Measurements from ENCODE around the gene SPTLC3.

SPTLC3 gene

DNA sequence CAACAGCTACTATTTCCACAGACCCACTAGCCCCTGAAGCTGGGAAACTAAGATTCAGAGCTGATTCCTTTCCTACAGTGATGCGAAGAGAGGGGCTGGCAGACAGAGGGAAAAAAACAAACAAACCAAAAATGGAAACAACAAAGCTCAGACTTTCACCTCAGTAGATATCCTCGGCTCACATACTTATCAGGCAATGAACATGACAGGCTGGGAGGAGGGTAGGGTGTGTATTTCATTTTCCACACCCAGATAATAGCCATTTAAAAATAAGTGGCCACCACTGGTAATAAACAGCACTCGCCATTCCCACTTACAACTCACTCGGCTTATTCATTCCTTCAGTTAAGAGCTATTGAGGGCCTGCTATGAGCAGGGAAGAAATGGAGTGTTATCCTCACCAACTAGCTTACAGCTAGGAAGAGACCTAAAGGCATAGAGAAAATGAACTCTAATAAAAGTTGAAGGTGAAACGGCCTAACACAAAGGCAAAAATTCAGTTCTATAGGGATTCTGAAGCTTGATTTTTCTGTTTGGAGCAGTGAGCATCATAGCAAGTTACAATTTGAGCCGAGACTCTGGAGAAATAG, 32.0 kb upstream of the SPTLC3 start:
- DNase-seq: no peak
- H3K9ac ChIP-seq (ENCODE audit: low read length): no peak overlapping the region

DNA sequence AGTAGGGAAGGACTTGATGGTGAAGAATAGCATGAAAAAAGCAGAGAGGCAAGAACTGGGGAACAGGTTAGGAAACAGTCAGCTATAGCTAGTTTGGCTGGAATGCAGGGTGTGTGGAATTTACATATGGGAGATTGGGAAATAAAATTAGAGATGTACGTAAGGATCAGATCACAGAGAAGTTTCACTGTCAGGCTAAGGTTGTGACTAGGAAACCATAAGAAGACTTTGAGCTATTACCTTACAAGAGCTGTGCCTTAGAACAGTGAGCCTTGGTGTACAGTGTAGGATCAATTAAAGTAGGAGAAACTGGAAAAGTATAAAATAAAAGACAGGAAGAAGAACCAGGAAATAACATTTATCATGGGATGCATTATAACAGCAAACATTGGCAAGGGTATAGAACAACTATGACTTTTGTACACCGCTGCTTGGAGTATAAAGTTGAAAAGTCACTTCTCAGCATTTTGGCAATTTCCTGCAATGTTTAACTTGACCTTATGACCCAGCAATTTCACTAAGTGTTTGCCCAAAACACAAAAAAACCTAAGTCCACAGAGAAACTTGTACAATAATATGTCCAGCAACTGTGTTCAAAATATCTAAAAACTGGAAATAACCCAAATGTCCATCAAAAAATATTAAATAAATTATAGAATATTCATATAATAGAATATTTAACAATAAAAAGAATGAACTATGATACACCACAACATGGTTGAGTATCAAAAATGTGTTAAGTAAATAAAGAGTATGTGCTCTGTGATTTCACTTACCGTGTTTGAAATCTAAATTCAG, 31.2 kb upstream of the SPTLC3 start:
- no peak overlapping the region for H2BK5ac ChIP-seq (ENCODE audit: low read depth, low read length, poor library complexity, severe bottlenecking)
- H3K23ac ChIP-seq (ENCODE audit: low read length in 2 of 2): no peak overlapping the region
- H2AFZ ChIP-seq (ENCODE audit: low read depth, low read length): no peak overlapping the region
- no peak overlapping the region for H3K27ac ChIP-seq (ENCODE audit: low read length, poor library complexity, severe bottlenecking)
- 78% methylated on average over 3 of the region's 3 CpGs for WGBS
- H3K4me1 ChIP-seq (ENCODE audit: control insufficient read depth, insufficient read depth, low read depth, low read length): no peaks in the 10 kb centered on the region
- H3K36me3 ChIP-seq (ENCODE audit: control insufficient read depth in 1 of 2, insufficient read depth in 2 of 2, low read depth in 1 of 2, low read length in 2 of 2): no peaks in the 10 kb centered on the region
- H2BK120ac ChIP-seq (ENCODE audit: low read depth, low read length): no peak overlapping the region
- H3K9ac ChIP-seq (ENCODE audit: low read length): no peak overlapping the region
- no peak overlapping the region for H3K18ac ChIP-seq (ENCODE audit: low read depth in 1 of 2, low read length in 2 of 2)
- no peak overlapping the region for H2BK12ac ChIP-seq (ENCODE audit: low read length in 2 of 2)
- no peak overlapping the region for H3K4ac ChIP-seq (ENCODE audit: low read depth in 1 of 2, low read length in 2 of 2)
- no peak overlapping the region for H3K14ac ChIP-seq (ENCODE audit: low read length in 2 of 2)
- no peak for DNase-seq
- H3K79me1 ChIP-seq (replicated peaks; ENCODE audit: low read length, poor library complexity, severe bottlenecking): no peaks in the 10 kb centered on the region
- H4K91ac ChIP-seq (ENCODE audit: low read length): no peak overlapping the region
- H4K8ac ChIP-seq (ENCODE audit: low read length): no peak overlapping the region
- H3K4me3 ChIP-seq (ENCODE audit: insufficient read depth in 1 of 2, low read depth in 1 of 2, low read length in 2 of 2): no peak overlapping the region
- no peaks in the 10 kb centered on the region for H3K9me3 ChIP-seq (ENCODE audit: control insufficient read depth, low read length)
- H3K4me2 ChIP-seq (ENCODE audit: low read length, poor library complexity, severe bottlenecking): no peak overlapping the region
- H3K27me3 ChIP-seq (ENCODE audit: control insufficient read depth in 1 of 2, insufficient read depth in 1 of 2, low read length in 2 of 2): no peaks in the 10 kb centered on the region
- no peak overlapping the region for H2BK15ac ChIP-seq (ENCODE audit: low read depth, poor library complexity, severe bottlenecking)
- H2AK5ac ChIP-seq (ENCODE audit: low read length, severe bottlenecking): no peak overlapping the region

More for the DNA sequence above, 32.0 kb upstream of the SPTLC3 start:
- H3K18ac ChIP-seq (ENCODE audit: low read depth in 1 of 2, low read length in 2 of 2): no peak overlapping the region
- no peak overlapping the region for H3K14ac ChIP-seq (ENCODE audit: low read length in 2 of 2)
- H3K79me1 ChIP-seq (replicated peaks; ENCODE audit: low read length, poor library complexity, severe bottlenecking): no peaks in the 10 kb centered on the region
- peak overlapping the region; percentile 23 for H2AK5ac ChIP-seq (ENCODE audit: low read length, severe bottlenecking)
- H4K91ac ChIP-seq (ENCODE audit: low read length): no peak overlapping the region
- H4K8ac ChIP-seq (ENCODE audit: low read length): no peak overlapping the region
- no peak overlapping the region for H3K4me2 ChIP-seq (ENCODE audit: low read length, poor library complexity, severe bottlenecking)
- H2AFZ ChIP-seq (ENCODE audit: low read depth, low read length): no peak overlapping the region
- no peak overlapping the region for H3K23ac ChIP-seq (ENCODE audit: low read length in 2 of 2)
- no peaks in the 10 kb centered on the region for H3K9me3 ChIP-seq (ENCODE audit: control insufficient read depth, low read length)
- H2BK120ac ChIP-seq (ENCODE audit: low read depth, low read length): no peak overlapping the region
- H2BK12ac ChIP-seq (ENCODE audit: low read length in 2 of 2): no peak overlapping the region
- WGBS: 75% methylated on average over 4 of the region's 6 CpGs
- no peaks in the 10 kb centered on the region for H3K36me3 ChIP-seq (ENCODE audit: control insufficient read depth in 1 of 2, insufficient read depth in 2 of 2, low read depth in 1 of 2, low read length in 2 of 2)
- no peaks in the 10 kb centered on the region for H3K27me3 ChIP-seq (ENCODE audit: control insufficient read depth in 1 of 2, insufficient read depth in 1 of 2, low read length in 2 of 2)
- no peaks in the 10 kb centered on the region for H3K4me1 ChIP-seq (ENCODE audit: control insufficient read depth, insufficient read depth, low read depth, low read length)
- H3K4me3 ChIP-seq (ENCODE audit: insufficient read depth in 1 of 2, low read depth in 1 of 2, low read length in 2 of 2): no peak overlapping the region
- H3K4ac ChIP-seq (ENCODE audit: low read depth in 1 of 2, low read length in 2 of 2): no peak overlapping the region
- H2BK5ac ChIP-seq (ENCODE audit: low read depth, low read length, poor library complexity, severe bottlenecking): no peak overlapping the region
- no peak overlapping the region for H2BK15ac ChIP-seq (ENCODE audit: low read depth, poor library complexity, severe bottlenecking)
- H3K27ac ChIP-seq (ENCODE audit: low read length, poor library complexity, severe bottlenecking): no peak overlapping the region

DNA sequence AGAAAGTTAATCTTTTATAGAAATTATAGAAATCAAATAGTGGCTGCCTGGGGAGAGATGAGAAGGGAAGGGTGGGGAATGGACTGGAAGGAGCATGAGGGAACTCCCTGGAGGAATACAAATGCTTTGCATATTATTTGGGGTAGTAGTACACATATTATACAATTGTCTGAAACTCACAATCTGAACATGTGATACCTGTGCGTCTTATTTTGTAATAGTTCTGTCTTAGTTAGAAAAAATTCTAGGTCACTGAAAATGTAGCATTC, 30.7 kb upstream of the SPTLC3 start:
- Histone ChIP-seq H3K4me2 (ENCODE audit: low read length, poor library complexity, severe bottlenecking) (no peak overlapping the region), H3K27ac (ENCODE audit: low read length, poor library complexity, severe bottlenecking) (no peak overlapping the region), H2BK120ac (ENCODE audit: low read depth, low read length) (no peak overlapping the region)

DNA sequence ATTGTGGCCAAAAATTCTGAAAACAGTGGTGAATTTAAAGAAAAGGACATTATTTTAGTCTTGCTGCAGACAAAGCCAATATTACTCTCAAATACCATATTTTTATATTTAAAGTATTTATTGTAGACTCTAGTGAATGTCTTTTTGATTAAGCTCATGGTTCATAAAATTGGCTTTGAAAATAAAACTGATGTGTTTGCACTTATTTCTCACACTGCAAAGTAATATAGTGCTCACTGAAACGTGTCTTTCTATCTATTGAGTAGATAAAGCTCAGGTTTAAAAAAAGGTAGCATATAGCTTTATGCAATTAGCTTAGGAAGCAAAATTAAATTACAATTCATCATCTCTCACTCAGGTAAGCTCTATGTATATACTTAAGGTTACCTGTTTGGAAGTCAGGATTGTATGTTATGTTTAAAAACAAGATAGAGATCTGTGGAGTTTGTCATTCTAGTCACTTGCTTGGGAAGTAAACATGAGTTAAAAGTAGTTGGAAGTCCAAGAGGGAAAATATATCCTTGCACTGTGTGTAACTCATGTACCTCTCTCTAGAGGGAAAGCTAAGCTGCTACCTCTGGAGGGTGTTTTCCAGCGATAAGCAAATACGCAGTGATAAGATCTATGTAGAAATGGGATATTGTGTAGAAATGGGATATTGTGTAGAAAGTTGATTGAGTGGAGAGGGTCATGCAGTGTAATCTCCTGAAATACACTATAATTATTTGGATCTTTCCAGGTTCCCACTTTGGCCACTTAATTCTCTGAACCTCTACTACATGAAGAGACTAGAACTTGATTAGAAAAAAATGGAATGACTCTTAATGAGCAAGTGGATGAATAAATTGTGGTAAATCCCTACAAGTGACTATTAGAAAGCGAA, 29.9 kb upstream of the SPTLC3 start:
- H4K8ac ChIP-seq (ENCODE audit: low read length): no peak overlapping the region
- no peak overlapping the region for H2AK5ac ChIP-seq (ENCODE audit: low read length, severe bottlenecking)
- H2AFZ ChIP-seq (ENCODE audit: low read depth, low read length): no peak overlapping the region
- no peak overlapping the region for H2BK12ac ChIP-seq (ENCODE audit: low read length in 2 of 2)
- H3K4me1 ChIP-seq (ENCODE audit: control insufficient read depth, insufficient read depth, low read depth, low read length): no peaks in the 10 kb centered on the region
- no peak overlapping the region for H3K14ac ChIP-seq (ENCODE audit: low read length in 2 of 2)
- no peak overlapping the region for H2BK120ac ChIP-seq (ENCODE audit: low read depth, low read length)
- H4K91ac ChIP-seq (ENCODE audit: low read length): no peak overlapping the region
- no peak overlapping the region for H3K4me2 ChIP-seq (ENCODE audit: low read length, poor library complexity, severe bottlenecking)
- no peaks in the 10 kb centered on the region for H3K9me3 ChIP-seq (ENCODE audit: control insufficient read depth, low read length)
- WGBS: 100% methylated on average over 1 of the region's 4 CpGs
- H3K23ac ChIP-seq (ENCODE audit: low read length in 2 of 2): no peak overlapping the region
- no peak overlapping the region for H3K4ac ChIP-seq (ENCODE audit: low read depth in 1 of 2, low read length in 2 of 2)
- H3K27me3 ChIP-seq (ENCODE audit: control insufficient read depth in 1 of 2, insufficient read depth in 1 of 2, low read length in 2 of 2): no peaks in the 10 kb centered on the region
- no peaks in the 10 kb centered on the region for H3K79me1 ChIP-seq (replicated peaks; ENCODE audit: low read length, poor library complexity, severe bottlenecking)
- no peak for DNase-seq
- H3K18ac ChIP-seq (ENCODE audit: low read depth in 1 of 2, low read length in 2 of 2): no peak overlapping the region
- H3K27ac ChIP-seq (ENCODE audit: low read length, poor library complexity, severe bottlenecking): no peak overlapping the region
- H2BK15ac ChIP-seq (ENCODE audit: low read depth, poor library complexity, severe bottlenecking): no peak overlapping the region
- no peak overlapping the region for H2BK5ac ChIP-seq (ENCODE audit: low read depth, low read length, poor library complexity, severe bottlenecking)
- no peaks in the 10 kb centered on the region for H3K36me3 ChIP-seq (ENCODE audit: control insufficient read depth in 1 of 2, insufficient read depth in 2 of 2, low read depth in 1 of 2, low read length in 2 of 2)
- no peak overlapping the region for H3K4me3 ChIP-seq (ENCODE audit: insufficient read depth in 1 of 2, low read depth in 1 of 2, low read length in 2 of 2)
- no peak overlapping the region for H3K9ac ChIP-seq (ENCODE audit: low read length)

More for the DNA sequence above, 30.7 kb upstream of the SPTLC3 start:
- Histone ChIP-seq H2BK12ac (ENCODE audit: low read length in 2 of 2) (no peak overlapping the region), H4K91ac (ENCODE audit: low read length) (no peak overlapping the region), H2AK5ac (ENCODE audit: low read length, severe bottlenecking) (no peak overlapping the region), H2BK15ac (ENCODE audit: low read depth, poor library complexity, severe bottlenecking) (no peak overlapping the region), H3K4ac (ENCODE audit: low read depth in 1 of 2, low read length in 2 of 2) (no peak overlapping the region), H3K9ac (ENCODE audit: low read length) (no peak overlapping the region), H3K4me1 (ENCODE audit: control insufficient read depth, insufficient read depth, low read depth, low read length) (no peaks in the 10 kb centered on the region), H2AFZ (ENCODE audit: low read depth, low read length) (no peak overlapping the region), H3K23ac (ENCODE audit: low read length in 2 of 2) (no peak overlapping the region), H3K79me1 (replicated peaks; ENCODE audit: low read length, poor library complexity, severe bottlenecking) (no peaks in the 10 kb centered on the region), H3K36me3 (ENCODE audit: control insufficient read depth in 1 of 2, insufficient read depth in 2 of 2, low read depth in 1 of 2, low read length in 2 of 2) (no peaks in the 10 kb centered on the region), H4K8ac (ENCODE audit: low read length) (no peak overlapping the region), H2BK5ac (ENCODE audit: low read depth, low read length, poor library complexity, severe bottlenecking) (no peak overlapping the region), H3K18ac (ENCODE audit: low read depth in 1 of 2, low read length in 2 of 2) (no peak overlapping the region), H3K9me3 (ENCODE audit: control insufficient read depth, low read length) (no peaks in the 10 kb centered on the region), H3K4me3 (ENCODE audit: insufficient read depth in 1 of 2, low read depth in 1 of 2, low read length in 2 of 2) (no peak overlapping the region), H3K27me3 (ENCODE audit: control insufficient read depth in 1 of 2, insufficient read depth in 1 of 2, low read length in 2 of 2) (no peaks in the 10 kb centered on the region), H3K14ac (ENCODE audit: low read length in 2 of 2) (no peak overlapping the region)
- no peak for DNase-seq
- WGBS: no CpG with 5 or more reads among the region's 1 CpG
